Measurements from ENCODE around the gene AGAP3.
A peak's percentile ranks its signal among the peaks of the same experiment; 100 is the strongest.

AGAP3 gene

GRCh38 chr7:151091431-151091830, 5.2 kb downstream of the AGAP3 start:
- WGBS (ENCODE audit: insufficient coverage) = 75% methylated on average over 6 of the region's 6 CpGs
- CTCF ChIA-PET = interaction anchor here (1.1 to 14.4 kb wide), 11 partner anchors 9 to 152 kb away, joined by 3 to 219 read pairs (median 4); no protein-coding TSS in a partner anchor
- peak in 1 of 3 donors; percentile 38 for DNase-seq
- no peaks in the 10 kb centered on the region for H3K27me3 ChIP-seq (replicated peaks in 2 of 5; ENCODE audit: control insufficient read depth in 4 of 5, insufficient read depth in 5 of 5, low read length in 4 of 5)
- H3K27ac ChIP-seq (ENCODE audit: insufficient read depth in 1 of 2, low read depth in 1 of 2, low read length in 2 of 2, poor library complexity in 1 of 2, severe bottlenecking in 2 of 2) = no peak overlapping the region
- no peaks in the 10 kb centered on the region for H3K9me3 ChIP-seq (ENCODE audit: control extremely low read depth in 1 of 5, control insufficient read depth in 4 of 5, insufficient read depth in 2 of 5, low read depth in 1 of 5, low read length in 4 of 5)
- H3K36me3 ChIP-seq (ENCODE audit: control insufficient read depth in 4 of 4, insufficient read depth in 4 of 4, low read length in 3 of 4) = peaks cover 0 to 17% (median 3%) of the 10 kb centered on the region in 4 experiments
- POLR2A ChIA-PET = interaction anchor here (0.7 kb wide), 1 partner anchor 21 kb away, joined by 4 read pairs; no protein-coding TSS in a partner anchor
- H3K4me1 ChIP-seq (ENCODE audit: control extremely low read depth in 1 of 4, control insufficient read depth in 4 of 4, insufficient read depth in 4 of 4, low read length in 3 of 4) = peaks cover 7 to 36% (median 33%) of the 10 kb centered on the region in 4 experiments
- H3K4me3 ChIP-seq (ENCODE audit: control insufficient read depth in 1 of 7, extremely low read depth in 1 of 7, insufficient read depth in 4 of 7, low read depth in 2 of 7, low read length in 6 of 7) = no peak overlapping the region

GRCh38 chr7:151091988-151092387, 5.7 kb downstream of the AGAP3 start:
- DNase-seq = no peak
- Histone ChIP-seq H3K4me1 (ENCODE audit: control extremely low read depth in 1 of 4, control insufficient read depth in 4 of 4, insufficient read depth in 4 of 4, low read length in 3 of 4) (peaks cover 7 to 34% (median 30%) of the 10 kb centered on the region in 4 experiments), H3K27ac (ENCODE audit: insufficient read depth in 1 of 2, low read depth in 1 of 2, low read length in 2 of 2, poor library complexity in 1 of 2, severe bottlenecking in 2 of 2) (no peak overlapping the region), H3K9me3 (ENCODE audit: control extremely low read depth in 1 of 5, control insufficient read depth in 4 of 5, insufficient read depth in 2 of 5, low read depth in 1 of 5, low read length in 4 of 5) (no peaks in the 10 kb centered on the region), H3K27me3 (replicated peaks in 2 of 5; ENCODE audit: control insufficient read depth in 4 of 5, insufficient read depth in 5 of 5, low read length in 4 of 5) (no peaks in the 10 kb centered on the region), H3K36me3 (ENCODE audit: control insufficient read depth in 4 of 4, insufficient read depth in 4 of 4, low read length in 3 of 4) (peaks cover 0 to 17% (median 3%) of the 10 kb centered on the region in 4 experiments), H3K4me3 (ENCODE audit: control insufficient read depth in 1 of 7, extremely low read depth in 1 of 7, insufficient read depth in 4 of 7, low read depth in 2 of 7, low read length in 6 of 7) (no peak overlapping the region)
- CTCF ChIA-PET = interaction anchor here (1.1 to 14.4 kb wide), 8 partner anchors 12 to 152 kb away, joined by 3 to 219 read pairs (median 6); no protein-coding TSS in a partner anchor
- 98% methylated on average over 13 of the region's 14 CpGs for WGBS (ENCODE audit: insufficient coverage)
- POLR2A ChIA-PET = no interaction called here

GRCh38 chr7:151093748-151094147, 7.5 kb downstream of the AGAP3 start:
- H3K27me3 ChIP-seq (replicated peaks in 2 of 5; ENCODE audit: control insufficient read depth in 4 of 5, insufficient read depth in 5 of 5, low read length in 4 of 5) = no peaks in the 10 kb centered on the region
- H3K9me3 ChIP-seq (ENCODE audit: control extremely low read depth in 1 of 5, control insufficient read depth in 4 of 5, insufficient read depth in 2 of 5, low read depth in 1 of 5, low read length in 4 of 5) = no peaks in the 10 kb centered on the region
- no peak overlapping the region for H3K4me3 ChIP-seq (ENCODE audit: control insufficient read depth in 1 of 7, extremely low read depth in 1 of 7, insufficient read depth in 4 of 7, low read depth in 2 of 7, low read length in 6 of 7)
- peaks cover 0 to 18% (median 13%) of the 10 kb centered on the region in 4 experiments for H3K4me1 ChIP-seq (ENCODE audit: control extremely low read depth in 1 of 4, control insufficient read depth in 4 of 4, insufficient read depth in 4 of 4, low read length in 3 of 4)
- peaks cover 0 to 17% (median 3%) of the 10 kb centered on the region in 4 experiments for H3K36me3 ChIP-seq (ENCODE audit: control insufficient read depth in 4 of 4, insufficient read depth in 4 of 4, low read length in 3 of 4)
- ChIA-PET POLR2A (no interaction called here), CTCF (interaction anchor here (0.8 to 14.4 kb wide), 6 partner anchors 8 to 28 kb away, joined by 3 to 219 read pairs (median 6); no protein-coding TSS in a partner anchor)
- H3K27ac ChIP-seq (ENCODE audit: insufficient read depth in 1 of 2, low read depth in 1 of 2, low read length in 2 of 2, poor library complexity in 1 of 2, severe bottlenecking in 2 of 2) = no peak overlapping the region
- WGBS (ENCODE audit: insufficient coverage) = 92% methylated on average over 5 of the region's 6 CpGs
- no peak for DNase-seq

GRCh38 chr7:151094675-151095074, 8.4 kb downstream of the AGAP3 start:
- Histone ChIP-seq H3K27me3 (replicated peaks in 2 of 5; ENCODE audit: control insufficient read depth in 4 of 5, insufficient read depth in 5 of 5, low read length in 4 of 5) (no peaks in the 10 kb centered on the region), H3K4me3 (ENCODE audit: control insufficient read depth in 1 of 7, extremely low read depth in 1 of 7, insufficient read depth in 4 of 7, low read depth in 2 of 7, low read length in 6 of 7) (no peak overlapping the region), H3K9me3 (ENCODE audit: control extremely low read depth in 1 of 5, control insufficient read depth in 4 of 5, insufficient read depth in 2 of 5, low read depth in 1 of 5, low read length in 4 of 5) (no peaks in the 10 kb centered on the region), H3K4me1 (ENCODE audit: control extremely low read depth in 1 of 4, control insufficient read depth in 4 of 4, insufficient read depth in 4 of 4, low read length in 3 of 4) (peaks cover 0 to 9% (median 4%) of the 10 kb centered on the region in 4 experiments), H3K27ac (ENCODE audit: insufficient read depth in 1 of 2, low read depth in 1 of 2, low read length in 2 of 2, poor library complexity in 1 of 2, severe bottlenecking in 2 of 2) (no peak overlapping the region), H3K36me3 (ENCODE audit: control insufficient read depth in 4 of 4, insufficient read depth in 4 of 4, low read length in 3 of 4) (peaks cover 0 to 17% (median 3%) of the 10 kb centered on the region in 4 experiments)
- POLR2A ChIA-PET = no interaction called here
- DNase-seq = no peak
- CTCF ChIA-PET = interaction anchor here (0.7 to 14.4 kb wide), 9 partner anchors 9 to 276 kb away, joined by 3 to 219 read pairs (median 4); no protein-coding TSS in a partner anchor
- 95% methylated on average over 5 of the region's 5 CpGs for WGBS (ENCODE audit: insufficient coverage)

- WGBS (ENCODE audit: insufficient coverage) = 92% methylated on average over 9 of the region's 10 CpGs
- POLR2A ChIA-PET = no interaction called here
- Histone ChIP-seq H3K4me1 (ENCODE audit: control extremely low read depth in 1 of 4, control insufficient read depth in 4 of 4, insufficient read depth in 4 of 4, low read length in 3 of 4) (peaks cover 0 to 3% (median under 1%) of the 10 kb centered on the region in 4 experiments), H3K9me3 (ENCODE audit: control extremely low read depth in 1 of 5, control insufficient read depth in 4 of 5, insufficient read depth in 2 of 5, low read depth in 1 of 5, low read length in 4 of 5) (no peaks in the 10 kb centered on the region), H3K27ac (ENCODE audit: insufficient read depth in 1 of 2, low read depth in 1 of 2, low read length in 2 of 2, poor library complexity in 1 of 2, severe bottlenecking in 2 of 2) (no peak overlapping the region), H3K36me3 (ENCODE audit: control insufficient read depth in 4 of 4, insufficient read depth in 4 of 4, low read length in 3 of 4) (peaks cover 0 to 17% (median 3%) of the 10 kb centered on the region in 4 experiments), H3K27me3 (replicated peaks in 2 of 5; ENCODE audit: control insufficient read depth in 4 of 5, insufficient read depth in 5 of 5, low read length in 4 of 5) (no peaks in the 10 kb centered on the region), H3K4me3 (ENCODE audit: control insufficient read depth in 1 of 7, extremely low read depth in 1 of 7, insufficient read depth in 4 of 7, low read depth in 2 of 7, low read length in 6 of 7) (no peak overlapping the region)
- CTCF ChIA-PET = interaction anchor here (0.9 to 14.4 kb wide), 8 partner anchors 9 to 82 kb away, joined by 3 to 219 read pairs (median 4); no protein-coding TSS in a partner anchor
- no peak for DNase-seq
Observed at GRCh38 chr7:151095123-151095797, 9.0 kb downstream of the AGAP3 start.

- no peaks in the 10 kb centered on the region for H3K9me3 ChIP-seq (ENCODE audit: control extremely low read depth in 1 of 5, control insufficient read depth in 4 of 5, insufficient read depth in 2 of 5, low read depth in 1 of 5, low read length in 4 of 5)
- peaks cover 0 to 17% (median 3%) of the 10 kb centered on the region in 4 experiments for H3K36me3 ChIP-seq (ENCODE audit: control insufficient read depth in 4 of 4, insufficient read depth in 4 of 4, low read length in 3 of 4)
- peaks cover 0 to 2% (median 1%) of the 10 kb centered on the region in 4 experiments for H3K4me1 ChIP-seq (ENCODE audit: control extremely low read depth in 1 of 4, control insufficient read depth in 4 of 4, insufficient read depth in 4 of 4, low read length in 3 of 4)
- no peaks in the 10 kb centered on the region for H3K27me3 ChIP-seq (replicated peaks in 2 of 5; ENCODE audit: control insufficient read depth in 4 of 5, insufficient read depth in 5 of 5, low read length in 4 of 5)
- CTCF ChIA-PET = interaction anchor here (1.0 to 14.4 kb wide), 5 partner anchors 8 to 28 kb away, joined by 3 to 219 read pairs (median 4); no protein-coding TSS in a partner anchor
- no peak overlapping the region for H3K27ac ChIP-seq (ENCODE audit: insufficient read depth in 1 of 2, low read depth in 1 of 2, low read length in 2 of 2, poor library complexity in 1 of 2, severe bottlenecking in 2 of 2)
- POLR2A ChIA-PET = no interaction called here
- H3K4me3 ChIP-seq (ENCODE audit: control insufficient read depth in 1 of 7, extremely low read depth in 1 of 7, insufficient read depth in 4 of 7, low read depth in 2 of 7, low read length in 6 of 7) = no peak overlapping the region
- DNase-seq = no peak
- 97% methylated on average over 16 of the region's 17 CpGs for WGBS (ENCODE audit: insufficient coverage)
Observed at GRCh38 chr7:151095828-151096475, 9.7 kb downstream of the AGAP3 start.
